Ishikawa (cell line): Measurements from ENCODE around the gene BTRC.

ENCODE experiments used
- CEBPB ChIP-seq: IDR thresholded peaks from 2 replicates; pipeline ENCODE4 v1.6.1; 2012
- CREB1 ChIP-seq: IDR thresholded peaks from 2 replicates; pipeline ENCODE4 v1.6.1; 2012; ENCODE audit warnings: low read depth
- EGR1 ChIP-seq: IDR thresholded peaks from 2 replicates; pipeline ENCODE4 v1.6.1; 2012
- EP300 ChIP-seq: IDR thresholded peaks from 2 replicates; pipeline ENCODE4 v1.6.1; 2012; ENCODE audit warnings: borderline replicate concordance
- FOXM1 ChIP-seq: IDR thresholded peaks from 2 replicates; pipeline ENCODE4 v1.6.1; 2012; ENCODE audit warnings: low read depth, borderline replicate concordance
- MAX ChIP-seq: IDR thresholded peaks from 2 replicates; pipeline ENCODE4 v1.6.1; 2012
- NFIC ChIP-seq: IDR thresholded peaks from 2 replicates; pipeline ENCODE4 v1.6.1; 2012
- RAD21 ChIP-seq: IDR thresholded peaks from 2 replicates; pipeline ENCODE4 v1.6.1; 2012; ENCODE audit warnings: low read depth
- TAF1 ChIP-seq: IDR thresholded peaks from 2 replicates; pipeline ENCODE4 v1.6.1; 2012; ENCODE audit warnings: low read depth, mild to moderate bottlenecking
- TCF12 ChIP-seq: IDR thresholded peaks from 2 replicates; pipeline ENCODE4 v1.6.1; 2012; ENCODE audit warnings: low read depth
- TEAD4 ChIP-seq: IDR thresholded peaks from 2 replicates; pipeline ENCODE4 v1.6.1; 2012
- YY1 ChIP-seq: IDR thresholded peaks from 2 replicates; pipeline ENCODE4 v1.6.1; 2012; ENCODE audit warnings: low read depth
- ZBTB7A ChIP-seq: IDR thresholded peaks from 2 replicates; pipeline ENCODE4 v1.6.1; 2012; ENCODE audit warnings: low read depth
- TF ChIP-seq, protein P1 (sequence below): IDR thresholded peaks from 2 replicates; pipeline ENCODE4 v1.6.1; 2012; ENCODE audit warnings: low read depth, mild to moderate bottlenecking
- TF ChIP-seq, protein P2 (sequence below): IDR thresholded peaks from 2 replicates; pipeline ENCODE4 v1.6.1; 2012

The BTRC gene

DNA sequence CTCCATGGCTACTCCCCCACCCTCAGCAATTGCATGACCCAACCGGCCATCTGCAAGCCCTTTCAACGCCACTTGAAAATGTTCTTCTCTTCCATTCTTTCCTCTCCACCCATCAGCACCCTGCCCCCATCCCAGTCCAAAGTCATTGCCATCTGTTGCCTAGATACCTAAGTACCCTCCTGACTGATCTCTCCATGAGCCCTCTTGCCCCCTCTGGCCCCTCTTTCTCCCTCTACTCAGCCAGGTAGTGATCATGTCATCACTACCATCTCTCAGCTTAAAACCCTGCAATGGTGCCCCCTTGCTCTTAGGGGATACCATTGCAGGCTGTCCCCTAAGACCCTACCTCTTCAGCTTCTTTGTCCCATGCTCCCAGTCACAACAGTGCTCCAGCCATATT lies 30.5 kb upstream of the BTRC start:
- TF ChIP-seq, protein P1, sequence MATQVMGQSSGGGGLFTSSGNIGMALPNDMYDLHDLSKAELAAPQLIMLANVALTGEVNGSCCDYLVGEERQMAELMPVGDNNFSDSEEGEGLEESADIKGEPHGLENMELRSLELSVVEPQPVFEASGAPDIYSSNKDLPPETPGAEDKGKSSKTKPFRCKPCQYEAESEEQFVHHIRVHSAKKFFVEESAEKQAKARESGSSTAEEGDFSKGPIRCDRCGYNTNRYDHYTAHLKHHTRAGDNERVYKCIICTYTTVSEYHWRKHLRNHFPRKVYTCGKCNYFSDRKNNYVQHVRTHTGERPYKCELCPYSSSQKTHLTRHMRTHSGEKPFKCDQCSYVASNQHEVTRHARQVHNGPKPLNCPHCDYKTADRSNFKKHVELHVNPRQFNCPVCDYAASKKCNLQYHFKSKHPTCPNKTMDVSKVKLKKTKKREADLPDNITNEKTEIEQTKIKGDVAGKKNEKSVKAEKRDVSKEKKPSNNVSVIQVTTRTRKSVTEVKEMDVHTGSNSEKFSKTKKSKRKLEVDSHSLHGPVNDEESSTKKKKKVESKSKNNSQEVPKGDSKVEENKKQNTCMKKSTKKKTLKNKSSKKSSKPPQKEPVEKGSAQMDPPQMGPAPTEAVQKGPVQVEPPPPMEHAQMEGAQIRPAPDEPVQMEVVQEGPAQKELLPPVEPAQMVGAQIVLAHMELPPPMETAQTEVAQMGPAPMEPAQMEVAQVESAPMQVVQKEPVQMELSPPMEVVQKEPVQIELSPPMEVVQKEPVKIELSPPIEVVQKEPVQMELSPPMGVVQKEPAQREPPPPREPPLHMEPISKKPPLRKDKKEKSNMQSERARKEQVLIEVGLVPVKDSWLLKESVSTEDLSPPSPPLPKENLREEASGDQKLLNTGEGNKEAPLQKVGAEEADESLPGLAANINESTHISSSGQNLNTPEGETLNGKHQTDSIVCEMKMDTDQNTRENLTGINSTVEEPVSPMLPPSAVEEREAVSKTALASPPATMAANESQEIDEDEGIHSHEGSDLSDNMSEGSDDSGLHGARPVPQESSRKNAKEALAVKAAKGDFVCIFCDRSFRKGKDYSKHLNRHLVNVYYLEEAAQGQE = no peak
- no peak for TF ChIP-seq RAD21

DNA sequence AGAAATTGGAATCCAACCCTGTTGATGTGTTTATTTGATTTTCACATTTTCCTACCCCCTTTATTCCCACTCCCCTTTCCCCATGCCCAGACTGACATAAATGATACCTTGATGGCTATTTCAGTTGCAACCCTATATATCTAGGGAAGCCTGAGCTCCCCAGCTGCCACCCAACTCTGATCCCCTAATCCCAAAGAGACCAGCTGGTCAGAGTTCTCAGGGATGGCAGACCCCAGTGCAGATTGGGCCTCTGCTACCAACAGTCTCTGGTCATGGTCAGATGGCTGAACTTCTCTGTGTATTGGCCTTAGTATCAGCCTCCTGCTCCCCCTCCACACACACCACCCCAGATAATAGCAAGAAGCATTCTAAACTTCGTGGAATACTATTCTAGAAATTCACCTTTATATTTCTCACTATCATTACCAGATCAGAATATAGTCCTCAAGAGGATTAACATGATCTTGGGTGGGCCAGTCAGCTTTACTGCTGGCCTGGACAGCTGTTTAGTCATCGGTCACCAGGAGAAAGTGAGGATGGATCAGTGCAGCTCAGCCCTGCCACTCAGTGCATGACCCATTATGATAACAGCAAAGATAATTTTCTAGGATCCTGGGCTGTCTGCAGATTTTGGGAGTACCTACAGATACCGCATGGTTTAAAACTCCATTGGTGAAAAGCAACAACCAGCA lies 24.5 kb upstream of the BTRC start:
- TF ChIP-seq NFIC (no peak), FOXM1 (no peak), RAD21 (no peak), ZBTB7A (no peak), MAX (no peak), EGR1 (no peak), CREB1 (no peak), TEAD4 (no peak), TCF12 (no peak), YY1 (no peak)
- TF ChIP-seq, protein P1 = no peak
- TF ChIP-seq, protein P2, sequence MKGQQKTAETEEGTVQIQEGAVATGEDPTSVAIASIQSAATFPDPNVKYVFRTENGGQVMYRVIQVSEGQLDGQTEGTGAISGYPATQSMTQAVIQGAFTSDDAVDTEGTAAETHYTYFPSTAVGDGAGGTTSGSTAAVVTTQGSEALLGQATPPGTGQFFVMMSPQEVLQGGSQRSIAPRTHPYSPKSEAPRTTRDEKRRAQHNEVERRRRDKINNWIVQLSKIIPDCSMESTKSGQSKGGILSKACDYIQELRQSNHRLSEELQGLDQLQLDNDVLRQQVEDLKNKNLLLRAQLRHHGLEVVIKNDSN = no peak

DNA sequence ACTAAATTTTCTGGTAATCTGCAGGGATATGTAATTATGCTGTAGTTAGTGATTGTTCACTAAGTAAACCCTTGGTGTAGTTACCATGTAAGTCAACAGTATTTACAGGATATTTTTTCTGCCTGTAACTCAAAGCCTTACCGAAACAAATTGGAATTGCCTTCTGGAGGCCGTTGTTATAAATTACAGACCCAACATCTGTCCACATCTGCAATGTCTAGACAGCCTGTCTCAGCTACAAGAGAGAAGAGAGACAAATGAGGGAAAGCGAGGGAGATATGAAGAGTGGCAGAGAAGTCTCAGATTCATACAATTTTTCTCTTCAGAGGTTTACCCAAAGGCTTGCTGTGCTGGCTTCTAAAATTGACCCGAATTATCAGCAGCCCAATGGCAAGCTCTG lies 23.7 kb upstream of the BTRC start:
- TF ChIP-seq TEAD4 = no peak

GRCh38 chr10:101330631-101331225 lies 23.2 kb upstream of the BTRC start:
- TF ChIP-seq MAX = no peak
- no peak for TF ChIP-seq FOXM1
- TF ChIP-seq NFIC = no peak
- TF ChIP-seq, protein P1 = no peak

GRCh38 chr10:101331956-101332355 lies 22.0 kb upstream of the BTRC start:
- TF ChIP-seq EGR1 = no peak
- no peak for TF ChIP-seq RAD21
- TF ChIP-seq CEBPB = no peak
- no peak for TF ChIP-seq NFIC
- TF ChIP-seq YY1 = no peak
- TF ChIP-seq TAF1 = no peak
- TF ChIP-seq ZBTB7A = no peak
- TF ChIP-seq EP300 = no peak
- TF ChIP-seq CREB1 = no peak
- no peak for TF ChIP-seq TCF12
- TF ChIP-seq, protein P1 = no peak
- TF ChIP-seq MAX = no peak
- TF ChIP-seq TEAD4 = no peak
- TF ChIP-seq FOXM1 = no peak
- TF ChIP-seq, protein P2 = no peak
